Testis (tissue), 2 donors: ENCODE data around the gene CTXND1.
"Not testable (repeated sequence)": the region's sequence is repeated elsewhere in the genome, so short reads cannot be mapped to it uniquely, and the experiment has no call there.

Source experiments
- POLR2A ChIP-seq: fragments of 450-650 bp; IDR thresholded peaks from one replicate; pipeline ENCODE4 v1.6.1; 2017; ENCODE audit warnings: antibody characterized with exemption, mild to moderate bottlenecking, moderate library complexity
- TF ChIP-seq, protein P1 (sequence below), 3 experiments: fragments of 450-650 bp in 2 of 3; fragments of 200-600 bp in 1 of 3; sonication (generic) in 1 of 3; IDR thresholded peaks; one replicate each; pipeline ENCODE4 v1.5.1; 2016 to 2019; ENCODE audit warnings: antibody characterized with exemption in 3 of 3, mild to moderate bottlenecking in 2 of 3, moderate library complexity in 1 of 3

DNA sequence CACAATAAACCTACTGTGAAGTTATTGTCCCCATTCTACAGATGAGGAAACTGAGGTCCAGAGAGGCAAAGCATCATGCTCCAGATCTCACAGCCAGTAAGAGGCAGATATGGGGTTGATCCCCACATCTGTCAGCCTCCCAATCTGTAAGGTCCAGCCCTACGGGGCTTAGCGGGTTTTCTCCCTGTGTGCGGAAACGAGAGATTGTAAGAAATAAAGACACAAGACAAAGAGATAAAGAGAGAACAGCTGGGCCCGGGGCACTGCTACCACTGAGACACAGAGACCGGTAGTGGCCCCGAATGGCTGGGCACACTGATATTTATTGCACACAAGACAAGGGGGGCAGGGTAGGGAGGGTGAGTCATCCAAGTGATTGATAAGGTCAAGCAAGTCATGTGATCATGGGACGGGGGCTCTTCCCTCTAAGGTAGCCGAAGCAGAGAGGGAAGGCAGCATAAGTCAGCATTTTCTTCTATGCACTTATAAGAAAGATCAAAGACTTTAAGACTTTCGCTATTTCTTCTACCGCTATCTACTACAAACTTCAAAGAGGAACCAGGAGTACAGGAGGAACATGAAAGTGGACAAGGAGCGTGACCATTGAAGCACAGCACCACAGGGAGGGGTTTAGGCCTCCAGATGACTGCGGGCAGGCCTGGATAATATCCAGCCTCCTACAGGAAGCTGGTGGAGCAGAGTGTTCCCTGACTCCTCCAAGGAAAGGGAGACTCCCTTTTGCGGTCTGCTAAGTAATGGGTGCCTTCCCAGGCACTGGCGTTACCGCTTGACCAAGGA, 96.4 kb downstream of the CTXND1 start:
- not testable (repeated sequence) for TF ChIP-seq POLR2A
- TF ChIP-seq, protein P1, sequence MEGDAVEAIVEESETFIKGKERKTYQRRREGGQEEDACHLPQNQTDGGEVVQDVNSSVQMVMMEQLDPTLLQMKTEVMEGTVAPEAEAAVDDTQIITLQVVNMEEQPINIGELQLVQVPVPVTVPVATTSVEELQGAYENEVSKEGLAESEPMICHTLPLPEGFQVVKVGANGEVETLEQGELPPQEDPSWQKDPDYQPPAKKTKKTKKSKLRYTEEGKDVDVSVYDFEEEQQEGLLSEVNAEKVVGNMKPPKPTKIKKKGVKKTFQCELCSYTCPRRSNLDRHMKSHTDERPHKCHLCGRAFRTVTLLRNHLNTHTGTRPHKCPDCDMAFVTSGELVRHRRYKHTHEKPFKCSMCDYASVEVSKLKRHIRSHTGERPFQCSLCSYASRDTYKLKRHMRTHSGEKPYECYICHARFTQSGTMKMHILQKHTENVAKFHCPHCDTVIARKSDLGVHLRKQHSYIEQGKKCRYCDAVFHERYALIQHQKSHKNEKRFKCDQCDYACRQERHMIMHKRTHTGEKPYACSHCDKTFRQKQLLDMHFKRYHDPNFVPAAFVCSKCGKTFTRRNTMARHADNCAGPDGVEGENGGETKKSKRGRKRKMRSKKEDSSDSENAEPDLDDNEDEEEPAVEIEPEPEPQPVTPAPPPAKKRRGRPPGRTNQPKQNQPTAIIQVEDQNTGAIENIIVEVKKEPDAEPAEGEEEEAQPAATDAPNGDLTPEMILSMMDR (IDR thresholded peaks at IDR 0.05): not testable (repeated sequence)
